Measurements from ENCODE around the gene SEMG2.

SEMG2 gene

DNA sequence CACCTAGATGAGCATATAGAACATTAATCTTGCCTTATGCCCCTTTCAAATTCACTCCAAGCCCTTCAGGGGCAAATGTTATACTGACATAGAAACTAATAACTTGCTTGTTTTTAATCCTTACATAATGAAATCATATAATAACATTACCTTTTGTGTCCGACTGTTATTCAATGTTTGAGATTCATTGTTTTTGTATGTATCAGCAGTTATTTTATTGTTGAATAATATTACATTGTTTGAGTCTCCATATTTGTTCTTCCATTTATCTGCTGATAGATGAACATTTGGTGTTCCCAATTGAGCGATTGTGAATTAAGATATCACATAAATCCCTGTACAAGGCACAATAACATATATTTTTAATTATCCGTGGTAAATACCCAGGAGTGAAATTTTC is 8.3 kb upstream of the SEMG2 start:
- no peak overlapping the region for H3K4me3 ChIP-seq (ENCODE audit: low read depth, low read length)
- DNase-seq (ENCODE audit: low read depth): no peak
- TF ChIP-seq MYC (IDR thresholded peaks at IDR 0.05; ENCODE audit: low read depth, low read length) (no peak), POLR2A (IDR thresholded peaks at IDR 0.05; ENCODE audit: extremely low read depth, insufficient read length) (no peak), MAX (IDR thresholded peaks at IDR 0.05; ENCODE audit: low read depth, low read length) (no peak)
- TF ChIP-seq, protein P1, sequence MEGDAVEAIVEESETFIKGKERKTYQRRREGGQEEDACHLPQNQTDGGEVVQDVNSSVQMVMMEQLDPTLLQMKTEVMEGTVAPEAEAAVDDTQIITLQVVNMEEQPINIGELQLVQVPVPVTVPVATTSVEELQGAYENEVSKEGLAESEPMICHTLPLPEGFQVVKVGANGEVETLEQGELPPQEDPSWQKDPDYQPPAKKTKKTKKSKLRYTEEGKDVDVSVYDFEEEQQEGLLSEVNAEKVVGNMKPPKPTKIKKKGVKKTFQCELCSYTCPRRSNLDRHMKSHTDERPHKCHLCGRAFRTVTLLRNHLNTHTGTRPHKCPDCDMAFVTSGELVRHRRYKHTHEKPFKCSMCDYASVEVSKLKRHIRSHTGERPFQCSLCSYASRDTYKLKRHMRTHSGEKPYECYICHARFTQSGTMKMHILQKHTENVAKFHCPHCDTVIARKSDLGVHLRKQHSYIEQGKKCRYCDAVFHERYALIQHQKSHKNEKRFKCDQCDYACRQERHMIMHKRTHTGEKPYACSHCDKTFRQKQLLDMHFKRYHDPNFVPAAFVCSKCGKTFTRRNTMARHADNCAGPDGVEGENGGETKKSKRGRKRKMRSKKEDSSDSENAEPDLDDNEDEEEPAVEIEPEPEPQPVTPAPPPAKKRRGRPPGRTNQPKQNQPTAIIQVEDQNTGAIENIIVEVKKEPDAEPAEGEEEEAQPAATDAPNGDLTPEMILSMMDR (IDR thresholded peaks at IDR 0.05; ENCODE audit: low read depth, low read length): no peak

DNA sequence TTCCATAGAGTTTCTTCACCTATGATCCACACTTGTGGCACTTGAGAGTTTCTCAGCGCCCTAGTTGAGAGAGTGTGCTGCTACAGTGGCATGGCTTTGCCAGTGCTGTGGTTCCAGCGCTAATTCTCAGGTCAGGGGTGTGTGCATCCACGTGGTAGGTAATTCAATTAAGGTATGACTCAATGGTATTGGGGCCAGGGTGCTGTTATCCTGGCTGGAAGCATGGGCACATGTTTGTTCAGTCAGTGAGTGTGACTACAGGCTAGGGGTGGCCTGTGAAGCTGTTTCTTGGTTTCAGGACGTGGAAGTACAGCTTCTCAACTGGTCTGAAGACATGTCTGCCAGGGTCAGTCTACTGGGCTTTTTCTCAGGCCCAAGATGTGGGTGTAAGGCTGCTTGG is 3.0 kb upstream of the SEMG2 start:
- DNase-seq (ENCODE audit: low read depth): no peak
- no peak for TF ChIP-seq POLR2A (IDR thresholded peaks at IDR 0.05; ENCODE audit: extremely low read depth, insufficient read length)
- no peak for TF ChIP-seq MYC (IDR thresholded peaks at IDR 0.05; ENCODE audit: low read depth, low read length)

GRCh38 chr20:45218636-45219035 is 2.5 kb upstream of the SEMG2 start:
- TF ChIP-seq, protein P1 (IDR thresholded peaks at IDR 0.05; ENCODE audit: low read depth, low read length): no peak
- TF ChIP-seq POLR2A (IDR thresholded peaks at IDR 0.05; ENCODE audit: extremely low read depth, insufficient read length): no peak
- no peak for TF ChIP-seq MYC (IDR thresholded peaks at IDR 0.05; ENCODE audit: low read depth, low read length)
- no peak for TF ChIP-seq MAX (IDR thresholded peaks at IDR 0.05; ENCODE audit: low read depth, low read length)
- DNase-seq (ENCODE audit: low read depth): no peak
- H3K4me3 ChIP-seq (ENCODE audit: low read depth, low read length): no peak overlapping the region

More for the DNA sequence above, 3.0 kb upstream of the SEMG2 start:
- no peak overlapping the region for H3K4me3 ChIP-seq (ENCODE audit: low read depth, low read length)

GRCh38 chr20:45223136-45223535 is 2.0 kb downstream of the SEMG2 start:
- TF ChIP-seq, protein P1 (IDR thresholded peaks at IDR 0.05; ENCODE audit: low read depth, low read length): no peak
- TF ChIP-seq MAX (IDR thresholded peaks at IDR 0.05; ENCODE audit: low read depth, low read length): no peak
- TF ChIP-seq POLR2A (IDR thresholded peaks at IDR 0.05; ENCODE audit: extremely low read depth, insufficient read length): no peak
- no peak for TF ChIP-seq MYC (IDR thresholded peaks at IDR 0.05; ENCODE audit: low read depth, low read length)
- no peak for DNase-seq (ENCODE audit: low read depth)
- no peak overlapping the region for H3K4me3 ChIP-seq (ENCODE audit: low read depth, low read length)

DNA sequence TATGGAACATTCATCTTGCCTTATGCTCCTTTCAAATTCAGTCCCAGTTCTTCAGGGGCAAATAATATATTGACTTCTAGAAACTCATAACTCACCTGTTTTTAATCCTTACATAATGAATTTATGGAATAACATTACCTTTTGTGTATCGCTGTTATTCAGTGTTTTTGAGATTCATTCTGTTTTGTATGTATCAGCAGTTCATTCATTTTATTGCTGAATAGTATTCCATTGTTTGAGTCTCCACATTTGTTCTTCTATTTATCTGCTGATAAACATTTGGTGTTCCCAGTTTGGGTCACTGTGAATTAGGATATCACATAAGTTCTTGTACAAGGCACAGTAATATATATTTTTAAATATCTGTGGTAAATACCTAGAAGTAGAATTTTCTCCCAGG is 5.1 kb downstream of the SEMG2 start:
- TF ChIP-seq MYC (IDR thresholded peaks at IDR 0.05; ENCODE audit: low read depth, low read length) (no peak), MAX (IDR thresholded peaks at IDR 0.05; ENCODE audit: low read depth, low read length) (no peak), POLR2A (IDR thresholded peaks at IDR 0.05; ENCODE audit: extremely low read depth, insufficient read length) (no peak)
- TF ChIP-seq, protein P1 (IDR thresholded peaks at IDR 0.05; ENCODE audit: low read depth, low read length): no peak
- DNase-seq (ENCODE audit: low read depth): no peak
- H3K4me3 ChIP-seq (ENCODE audit: low read depth, low read length): no peak overlapping the region

DNA sequence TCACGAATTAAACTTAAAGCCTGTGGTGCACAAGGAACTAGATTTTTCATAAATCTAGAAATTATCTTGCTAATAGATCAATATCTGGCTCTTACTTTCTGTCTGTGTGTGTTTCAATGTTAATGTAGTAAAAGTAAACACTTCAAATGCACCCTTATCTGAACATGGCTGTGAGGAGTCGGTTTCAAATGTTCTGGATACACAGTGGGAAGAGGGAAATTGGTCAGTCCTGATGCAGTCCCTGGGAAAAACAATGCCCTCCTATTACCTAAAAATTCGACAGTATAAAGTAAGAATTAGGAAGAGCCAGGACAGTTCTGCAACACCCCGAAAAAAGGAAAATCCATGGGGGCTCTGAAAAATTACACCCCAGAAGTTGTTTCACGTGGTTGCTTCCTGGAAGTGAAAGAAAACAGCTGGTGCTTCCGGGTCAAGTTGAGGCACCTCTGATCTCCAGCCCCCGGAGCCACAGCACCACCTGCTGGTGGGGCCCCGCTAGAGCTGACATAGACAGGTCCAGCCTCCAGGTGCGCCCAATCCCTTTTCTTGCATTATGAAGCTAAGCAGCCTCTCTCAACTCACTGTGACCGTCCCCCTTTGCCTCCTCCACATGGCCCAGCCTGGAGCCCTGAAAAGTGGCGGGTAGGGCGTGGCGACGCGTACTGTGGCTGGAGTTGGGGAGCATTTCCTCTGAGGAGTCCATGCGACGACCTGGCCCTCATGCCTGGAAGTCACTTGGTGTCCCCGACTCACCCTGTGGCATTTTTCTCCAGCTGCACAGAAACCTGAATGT is 8.3 kb downstream of the SEMG2 start:
- TF ChIP-seq, protein P1 (IDR thresholded peaks at IDR 0.05; ENCODE audit: low read depth, low read length): peak; percentile 74
- TF ChIP-seq POLR2A (IDR thresholded peaks at IDR 0.05; ENCODE audit: extremely low read depth, insufficient read length): no peak
- H3K4me3 ChIP-seq (ENCODE audit: low read depth, low read length): no peak overlapping the region
- peak; percentile 57 for DNase-seq (ENCODE audit: low read depth)
